Activated CD4-positive, alpha-beta T cell treated with anti-CD3 and anti-CD28 coated beads, Interleukin-2, amount 50 U/mL, for 16 hours (primary cell): ENCODE data around the gene ACBD3.

ENCODE experiments used
- DNase-seq: peaks from one replicate; pipeline ENCODE4 v3.0.0-alpha.2; 2020

The ACBD3 gene

GRCh38 chr1:226133504-226134123 is 52.9 kb downstream of the ACBD3 start:
- DNase-seq: no peak

GRCh38 chr1:226132728-226133503 is 53.6 kb downstream of the ACBD3 start:
- DNase-seq: no peak

GRCh38 chr1:226131639-226132038 is 54.9 kb downstream of the ACBD3 start:
- no peak for DNase-seq

- DNase-seq: no peak
Measured at GRCh38 chr1:226129230-226129629, 57.3 kb downstream of the ACBD3 start.

DNA sequence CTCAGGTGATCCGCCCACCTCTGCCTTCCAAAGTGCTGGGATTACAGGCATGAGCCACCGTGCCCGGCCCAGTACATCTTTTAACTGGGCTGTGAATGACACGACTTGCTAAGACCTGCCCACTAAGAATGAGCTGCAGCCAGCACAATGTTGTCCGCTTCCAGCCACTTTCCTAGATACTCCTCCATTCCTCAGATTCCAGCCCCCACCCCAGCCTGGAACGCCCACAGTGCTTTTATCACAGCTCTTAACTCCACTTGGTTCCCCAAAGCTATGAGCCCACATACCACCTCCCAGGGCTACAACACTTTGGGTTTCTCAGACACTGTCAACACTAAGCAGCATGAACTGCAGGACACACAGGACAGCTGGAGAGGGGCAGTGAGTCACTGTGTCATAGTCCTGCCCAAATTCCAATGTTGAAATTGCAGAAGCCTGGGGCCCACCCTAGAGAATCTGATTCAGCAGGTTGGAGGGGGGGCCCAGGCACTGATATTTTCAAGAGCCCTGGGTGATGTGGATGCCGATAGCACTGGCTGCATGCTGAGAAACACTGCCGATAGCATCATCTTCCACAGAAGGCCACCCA is 58.0 kb downstream of the ACBD3 start:
- no peak for DNase-seq

DNA sequence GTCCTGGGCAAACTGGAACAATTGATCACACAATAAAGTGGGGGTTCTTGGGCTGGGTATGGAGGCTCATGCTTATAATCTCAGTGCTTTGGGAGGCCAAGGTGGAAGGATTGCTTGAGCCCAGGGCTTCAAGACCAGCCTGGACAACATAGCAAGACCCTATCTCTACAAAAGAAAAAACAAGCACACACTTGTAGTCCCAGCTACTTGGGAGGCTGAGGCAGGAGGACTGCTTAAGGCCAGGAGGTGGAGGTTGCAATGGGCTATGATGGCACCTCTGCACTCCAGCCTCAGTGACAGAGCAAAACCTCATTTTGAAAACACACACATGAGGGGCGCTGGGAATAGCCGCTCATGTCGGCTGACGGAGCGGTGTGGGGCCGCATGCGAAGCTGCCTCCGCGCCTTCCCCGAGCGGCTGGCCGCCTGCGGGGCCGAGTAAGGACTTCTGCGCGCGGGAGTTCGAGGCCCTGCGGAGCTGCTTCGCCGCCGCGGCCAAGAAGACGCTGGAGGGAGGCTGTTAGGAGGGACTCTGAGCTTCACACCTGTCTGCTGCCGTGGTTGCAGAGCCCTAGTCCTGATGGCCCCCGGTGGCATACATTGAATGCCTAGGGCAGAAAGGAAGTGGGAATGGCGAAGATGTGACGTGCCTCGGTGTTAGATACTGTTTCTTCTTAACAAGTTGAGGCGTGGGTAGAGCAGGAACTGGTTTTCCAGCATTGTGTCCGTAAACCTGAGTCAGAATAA is 59.5 kb downstream of the ACBD3 start:
- DNase-seq: no peak

- DNase-seq: no peak
Measured at GRCh38 chr1:226125831-226126230, 60.7 kb downstream of the ACBD3 start.

DNA sequence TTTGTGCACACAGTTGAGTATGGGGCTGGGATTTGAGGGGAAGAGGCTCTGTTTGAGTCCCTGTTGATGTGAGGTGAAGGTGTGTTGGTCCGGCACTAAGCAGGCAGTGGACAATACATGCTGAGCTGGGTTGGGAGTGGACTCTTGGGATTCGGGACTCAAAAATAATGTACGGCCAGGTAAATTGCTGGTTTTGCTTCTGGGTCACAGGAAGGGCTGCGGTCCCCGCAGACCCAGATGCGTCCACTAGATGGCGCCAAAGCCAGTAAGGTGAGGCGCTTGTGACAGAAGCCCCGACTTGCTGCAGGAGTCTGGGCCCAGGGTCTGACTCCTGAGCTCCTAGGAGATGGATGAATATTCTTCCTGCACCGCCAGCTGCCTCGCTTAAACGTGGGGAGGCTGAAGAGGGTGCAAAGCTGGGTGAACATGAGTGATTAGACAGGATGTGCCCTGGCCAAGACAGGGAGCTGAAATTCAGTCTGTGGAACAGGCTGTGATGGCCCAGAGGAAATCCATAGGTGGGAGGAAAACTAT is 61.4 kb downstream of the ACBD3 start:
- peak; percentile 91 for DNase-seq

GRCh38 chr1:226123591-226124471 is 62.7 kb downstream of the ACBD3 start:
- no peak for DNase-seq

DNA sequence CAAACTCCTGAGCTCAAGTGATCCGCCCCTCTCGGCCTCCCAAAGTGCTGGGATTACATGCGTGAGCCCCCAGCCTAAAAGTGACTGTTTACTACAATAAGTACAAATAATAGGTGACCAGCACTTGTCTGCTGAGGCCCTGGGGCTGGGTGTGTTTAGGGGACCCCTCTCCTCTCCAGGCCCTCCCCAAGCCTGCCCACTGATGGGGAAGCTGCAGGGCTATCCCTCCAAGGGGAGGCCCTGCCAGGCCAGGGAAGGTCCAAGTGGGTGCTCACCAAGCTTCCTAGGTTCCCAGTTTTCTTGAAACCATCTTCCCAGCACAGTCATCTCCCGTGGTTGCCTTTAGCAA is 63.4 kb downstream of the ACBD3 start:
- no peak for DNase-seq

- peak; percentile 73 for DNase-seq
Measured at GRCh38 chr1:226121587-226122400, 64.7 kb downstream of the ACBD3 start.

DNA sequence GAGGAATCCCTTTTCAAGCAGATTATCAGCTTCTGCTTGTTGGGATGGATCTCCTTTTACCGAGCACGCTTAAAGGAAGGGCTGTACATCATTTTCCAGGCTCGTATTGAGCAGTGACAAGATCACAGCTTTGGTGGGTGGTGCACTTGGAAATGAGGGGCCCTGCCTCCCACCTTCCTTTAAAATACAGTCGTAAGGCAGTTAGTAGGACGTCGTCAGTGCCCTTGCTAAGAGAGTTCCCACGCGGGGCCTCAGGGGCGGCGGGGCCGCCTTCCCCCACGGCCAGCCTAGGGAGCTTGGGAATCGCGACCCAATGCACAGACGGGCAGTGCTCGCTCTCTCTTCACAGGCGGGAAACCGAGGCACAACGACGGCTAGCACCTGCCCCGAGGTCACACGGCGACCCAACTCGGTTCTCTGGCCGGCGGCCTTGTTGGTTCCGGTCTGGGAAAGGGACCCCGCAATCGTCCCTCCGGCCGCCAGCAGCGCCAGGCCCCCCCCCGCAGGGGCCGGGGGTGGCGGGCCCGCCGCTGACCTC is 65.4 kb downstream of the ACBD3 start:
- no peak for DNase-seq

DNA sequence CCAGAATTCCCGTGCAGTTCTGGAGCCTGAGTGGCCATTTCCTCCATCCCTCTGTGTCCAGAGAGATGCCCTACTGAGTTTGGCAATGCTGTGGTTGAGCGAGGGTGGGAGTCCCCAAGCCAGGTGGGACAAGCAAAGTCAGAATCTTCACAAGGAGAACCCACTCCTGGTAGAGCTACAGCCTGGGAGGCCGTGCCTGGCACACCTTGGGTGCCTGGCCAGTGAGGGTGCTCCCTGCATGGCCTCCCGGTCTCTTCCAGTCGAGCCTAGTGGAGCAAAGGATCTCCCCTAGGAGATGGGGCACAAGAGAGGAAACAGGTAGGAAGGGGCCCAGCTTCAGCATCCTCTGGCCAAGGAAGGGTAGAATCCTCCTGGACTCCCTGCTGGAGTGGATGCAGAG is 66.1 kb downstream of the ACBD3 start:
- DNase-seq: no peak

GRCh38 chr1:226119169-226119568 is 67.4 kb downstream of the ACBD3 start:
- no peak for DNase-seq

GRCh38 chr1:226118357-226118756 is 68.2 kb downstream of the ACBD3 start:
- no peak for DNase-seq

- no peak for DNase-seq
Measured at GRCh38 chr1:226117330-226117729, 69.2 kb downstream of the ACBD3 start.

GRCh38 chr1:226116673-226117072 is 69.9 kb downstream of the ACBD3 start:
- no peak for DNase-seq

GRCh38 chr1:226112626-226113025 is 73.9 kb downstream of the ACBD3 start:
- no peak for DNase-seq

DNA sequence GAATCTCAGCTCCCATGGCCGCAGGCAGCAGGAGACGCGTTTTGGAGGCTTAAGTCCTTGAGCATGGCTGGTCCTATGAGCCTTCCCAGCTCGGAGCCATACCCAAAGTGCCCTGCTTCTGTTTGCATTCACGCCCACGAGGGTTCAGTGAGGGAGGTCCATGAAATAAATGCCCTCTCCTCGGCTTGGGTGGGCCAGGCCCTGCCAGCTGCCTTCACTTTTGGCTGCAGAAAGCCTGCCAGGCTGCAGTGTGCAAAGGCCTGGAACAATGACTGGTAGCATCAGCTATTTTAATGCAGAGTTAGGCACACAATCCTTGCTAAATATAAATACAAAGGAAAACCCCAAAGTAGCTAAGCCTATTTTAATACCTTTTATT is 74.7 kb downstream of the ACBD3 start:
- DNase-seq: no peak

GRCh38 chr1:226111098-226111882 is 75.3 kb downstream of the ACBD3 start:
- DNase-seq: no peak
